ENCODE results near the gene ZSWIM6.
"Not testable (repeated sequence)": the region's sequence is repeated elsewhere in the genome, so short reads cannot be mapped to it uniquely, and the experiment has no call there.

The ZSWIM6 gene

GRCh38 chr5:61363401-61364114 is 31.5 kb downstream of the ZSWIM6 start:
- no peak for DNase-seq (ENCODE audit: low read depth)

- DNase-seq (ENCODE audit: low read depth), result no peak
Measured at GRCh38 chr5:61366497-61367240, 34.6 kb downstream of the ZSWIM6 start.

- DNase-seq (ENCODE audit: low read depth), result no peak
Measured at GRCh38 chr5:61370506-61370905, 38.4 kb downstream of the ZSWIM6 start.

GRCh38 chr5:61371474-61371873 is 39.4 kb downstream of the ZSWIM6 start:
- no peak for DNase-seq (ENCODE audit: low read depth)

GRCh38 chr5:61379677-61380076 is 47.6 kb downstream of the ZSWIM6 start:
- no peak for DNase-seq (ENCODE audit: low read depth)

- no peak for DNase-seq (ENCODE audit: low read depth)
Measured at GRCh38 chr5:61381968-61382367, 49.9 kb downstream of the ZSWIM6 start.

- no peak for DNase-seq (ENCODE audit: low read depth)
Measured at GRCh38 chr5:61385627-61386026, 53.6 kb downstream of the ZSWIM6 start.

GRCh38 chr5:61386045-61386800 is 54.2 kb downstream of the ZSWIM6 start:
- no peak for DNase-seq (ENCODE audit: low read depth)

GRCh38 chr5:61389609-61390008 is 57.6 kb downstream of the ZSWIM6 start:
- DNase-seq (ENCODE audit: low read depth), result no peak

- no peak for DNase-seq (ENCODE audit: low read depth)
Measured at GRCh38 chr5:61394078-61394704, 62.1 kb downstream of the ZSWIM6 start.

- DNase-seq (ENCODE audit: low read depth), result no peak
Measured at GRCh38 chr5:61394793-61395192, 62.7 kb downstream of the ZSWIM6 start.

GRCh38 chr5:61397238-61397637 is 65.2 kb downstream of the ZSWIM6 start:
- no peak for DNase-seq (ENCODE audit: low read depth)

- DNase-seq (ENCODE audit: low read depth), result no peak
Measured at GRCh38 chr5:61397937-61398336, 65.9 kb downstream of the ZSWIM6 start.

GRCh38 chr5:61398440-61398839 is 66.4 kb downstream of the ZSWIM6 start:
- no peak for DNase-seq (ENCODE audit: low read depth)

GRCh38 chr5:61399679-61400078 is 67.6 kb downstream of the ZSWIM6 start:
- DNase-seq (ENCODE audit: low read depth), result no peak

GRCh38 chr5:61401726-61402125 is 69.7 kb downstream of the ZSWIM6 start:
- no peak for DNase-seq (ENCODE audit: low read depth)

- no peak for DNase-seq (ENCODE audit: low read depth)
Measured at GRCh38 chr5:61402244-61402823, 70.3 kb downstream of the ZSWIM6 start.

- DNase-seq (ENCODE audit: low read depth), result no peak
Measured at GRCh38 chr5:61402970-61403900, 71.2 kb downstream of the ZSWIM6 start.

GRCh38 chr5:61405511-61406295 is 73.6 kb downstream of the ZSWIM6 start:
- no peak for DNase-seq (ENCODE audit: low read depth)

- DNase-seq (ENCODE audit: low read depth), result not testable (repeated sequence)
Measured at GRCh38 chr5:61406497-61406896, 74.4 kb downstream of the ZSWIM6 start.

All from T-helper 22 cell (primary cell).